ENCODE data around the gene KLHL3.

- TF ChIP-seq SP1 (IDR thresholded peaks at IDR 0.05) (no peak), SUZ12 (IDR thresholded peaks at IDR 0.05) (no peak), LEF1 (IDR thresholded peaks at IDR 0.05; ENCODE audit: borderline replicate concordance) (no peak), NFRKB (IDR thresholded peaks at IDR 0.05) (no peak), FOXM1 (IDR thresholded peaks at IDR 0.05; ENCODE audit: borderline replicate concordance) (no peak), FOXA1 (IDR thresholded peaks at IDR 0.05) (no peak), HDGF (IDR thresholded peaks at IDR 0.05; ENCODE audit: borderline replicate concordance) (no peak), PKNOX1 (IDR thresholded peaks at IDR 0.05) (no peak), L3MBTL2 (conservative IDR thresholded peaks at IDR 0.05) (no peak), FOXK2 (IDR thresholded peaks at IDR 0.05) (no peak)
These were observed 40.0 kb downstream of the KLHL3 start for GRCh38 chr5:137695651-137696428.
